ENCODE results near the gene ANO4.

The ANO4 gene

GRCh38 chr12:101107032-101107763, 312.6 kb downstream of the ANO4 start (continued):
- TF ChIP-seq ZNF48 (tag by site-specific recombination; IDR thresholded peaks at IDR 0.05): no peak

GRCh38 chr12:101108130-101108529, 313.6 kb downstream of the ANO4 start:
- H3K4me3 ChIP-seq (ENCODE audit: low read depth, low read length): no peak overlapping the region
- TF ChIP-seq HOXD13 (CRISPR knock-in tag; IDR thresholded peaks at IDR 0.05; ENCODE audit: borderline replicate concordance) (no peak), CTCF (tag by site-specific recombination; IDR thresholded peaks at IDR 0.05) (no peak)
- H3K4me1 ChIP-seq (ENCODE audit: control insufficient read depth, insufficient read depth, low read length): no peaks in the 10 kb centered on the region
- POLR2A ChIA-PET: no interaction called here
- no peaks in the 10 kb centered on the region for H3K36me3 ChIP-seq (ENCODE audit: control insufficient read depth in 2 of 2, insufficient read depth in 1 of 2, low read length in 2 of 2)
- CTCF ChIA-PET: interaction anchor here (0.6 kb wide), 1 partner anchor 242 kb away, joined by 4 read pairs; no protein-coding TSS in a partner anchor
- no peak overlapping the region for H3K27ac ChIP-seq (ENCODE audit: extremely low read depth, low read depth, low read length)
- H3K9me3 ChIP-seq (ENCODE audit: control insufficient read depth, insufficient read depth, low read depth, low read length): no peaks in the 10 kb centered on the region

GRCh38 chr12:101110866-101111265, 316.3 kb downstream of the ANO4 start:
- H3K4me1 ChIP-seq (ENCODE audit: control insufficient read depth, insufficient read depth, low read length): no peaks in the 10 kb centered on the region
- no peaks in the 10 kb centered on the region for H3K36me3 ChIP-seq (ENCODE audit: control insufficient read depth in 2 of 2, insufficient read depth in 1 of 2, low read length in 2 of 2)
- H3K27ac ChIP-seq (ENCODE audit: extremely low read depth, low read depth, low read length): no peak overlapping the region
- no peak overlapping the region for H3K4me3 ChIP-seq (ENCODE audit: low read depth, low read length)
- TF ChIP-seq ZNF423 (tag by site-specific recombination; IDR thresholded peaks at IDR 0.05): no peak
- no peak for TF ChIP-seq PATZ1 (tag by site-specific recombination; IDR thresholded peaks at IDR 0.05)
- no peak for TF ChIP-seq ZNF404 (tag by site-specific recombination; IDR thresholded peaks at IDR 0.05)
- TF ChIP-seq ZNF211 (tag by site-specific recombination; IDR thresholded peaks at IDR 0.05; ENCODE audit: low read depth): no peak
- no peak for TF ChIP-seq ZNF548 (tag by site-specific recombination; IDR thresholded peaks at IDR 0.05)
- no peak for TF ChIP-seq MEIS1 (CRISPR knock-in tag; IDR thresholded peaks at IDR 0.05; ENCODE audit: borderline replicate concordance)
- H3K9me3 ChIP-seq (ENCODE audit: control insufficient read depth, insufficient read depth, low read depth, low read length): no peaks in the 10 kb centered on the region
- ChIA-PET POLR2A (no interaction called here), CTCF (interaction anchor here (0.7 kb wide), 1 partner anchor 224 kb away, joined by 4 read pairs; no protein-coding TSS in a partner anchor)

GRCh38 chr12:101111441-101111840, 316.9 kb downstream of the ANO4 start:
- Histone ChIP-seq H3K4me1 (ENCODE audit: control insufficient read depth, insufficient read depth, low read length) (no peaks in the 10 kb centered on the region), H3K27ac (ENCODE audit: extremely low read depth, low read depth, low read length) (no peak overlapping the region), H3K36me3 (ENCODE audit: control insufficient read depth in 2 of 2, insufficient read depth in 1 of 2, low read length in 2 of 2) (no peaks in the 10 kb centered on the region), H3K9me3 (ENCODE audit: control insufficient read depth, insufficient read depth, low read depth, low read length) (no peaks in the 10 kb centered on the region), H3K4me3 (ENCODE audit: low read depth, low read length) (no peak overlapping the region)
- TF ChIP-seq ZNF138 (tag by site-specific recombination; IDR thresholded peaks at IDR 0.05; ENCODE audit: borderline replicate concordance): no peak
- TF ChIP-seq PRDM2 (tag by site-specific recombination; IDR thresholded peaks at IDR 0.05; ENCODE audit: borderline replicate concordance): no peak
- TF ChIP-seq ZBTB6 (tag by site-specific recombination; IDR thresholded peaks at IDR 0.05): no peak
- no peak for TF ChIP-seq ZNF707 (tag by site-specific recombination; IDR thresholded peaks at IDR 0.05)
- TF ChIP-seq ZNF785 (tag by site-specific recombination; IDR thresholded peaks at IDR 0.05): no peak
- no peak for TF ChIP-seq ZNF623 (tag by site-specific recombination; IDR thresholded peaks at IDR 0.05)
- TF ChIP-seq GLI4 (tag by site-specific recombination; IDR thresholded peaks at IDR 0.05): no peak
- ChIA-PET POLR2A (no interaction called here), CTCF (no interaction called here)

All from HEK293 (cell line).